ENCODE results near the gene INSR. TPM values are rescaled to one million over a fixed set of nuclear protein-coding genes. Genes with fewer than 3 reads are reported as not detected.

Gene INSR
- total and polyA plus RNA-seq, 2 of the 8 experiments (the other 6 are each of a cell fraction or from before 2014, with no cell fraction given): 13.1 to 48.7 TPM

- TF ChIP-seq TEAD4 (IDR thresholded peaks at IDR 0.05; ENCODE audit: low read depth, low read length): no peak
- 0 out of 2 replicates have a peak, but pooled peaks have one; percentile 51 for TF ChIP-seq KDM5A (IDR thresholded peaks at IDR 0.05; ENCODE audit: low read length)
- TF ChIP-seq KDM1A (IDR thresholded peaks at IDR 0.05; ENCODE audit: borderline replicate concordance, low read length): no peak
- TF ChIP-seq POLR2AphosphoS5 (IDR thresholded peaks at IDR 0.05; ENCODE audit: low read depth, low read length): peak; percentile 31; the same call in 1 of the 2 replicates
- no peak for TF ChIP-seq SIRT6 (IDR thresholded peaks at IDR 0.05; ENCODE audit: low read length)
- TF ChIP-seq SRF (IDR thresholded peaks at IDR 0.05; ENCODE audit: low read depth, low read length): no peak
- TF ChIP-seq EGR1 (IDR thresholded peaks at IDR 0.05; ENCODE audit: borderline replicate concordance, low read depth, low read length): peak; percentile 64; the same call in 1 of the 2 replicates
- TF ChIP-seq SP4 (IDR thresholded peaks at IDR 0.05; ENCODE audit: low read length): no peak
- TF ChIP-seq CEBPB (IDR thresholded peaks at IDR 0.05; ENCODE audit: low read depth, low read length): no peak
- TF ChIP-seq TAF7 (optimal IDR thresholded peaks at IDR 0.05; ENCODE audit: borderline replicate concordance, low read depth, low read length): no peak
- no peak for TF ChIP-seq RXRA (IDR thresholded peaks at IDR 0.05; ENCODE audit: insufficient read depth, low read depth, low read length)
- TF ChIP-seq SIX5 (IDR thresholded peaks at IDR 0.05; ENCODE audit: low read depth, low read length): no peak
- peak; percentile 9 to 93; a peak in 2 of 4 replicates for TF ChIP-seq SIN3A (conservative IDR thresholded peaks at IDR 0.05 in 1 of 2, IDR thresholded peaks at IDR 0.05 in 1 of 2; ENCODE audit: low read depth in 1 of 2, low read length in 2 of 2)
- no peak for TF ChIP-seq TCF12 (IDR thresholded peaks at IDR 0.05; ENCODE audit: low read depth, low read length)
- no peak for TF ChIP-seq CBX5 (IDR thresholded peaks at IDR 0.05; ENCODE audit: low read depth, low read length)
These were observed 224.9 kb downstream of the INSR start, which contains the start of gene ZNF557 (continued) for GRCh38 chr19:7069042-7069903.

Measured in H1 (cell line).